NCI-H82 treated with DMSO at 0.1 percent for 48 hours (cell line): ENCODE data around the gene YIF1B.

Source experiments
- DNase-seq: peaks from one replicate; lab custom pipeline; 2025; ENCODE audit not compliant: unreplicated experiment; lab: John Stamatoyannopoulos, UW

YIF1B gene

GRCh38 chr19:38306236-38306635 is 9.5 kb downstream of the YIF1B start:
- DNase-seq: no peak

GRCh38 chr19:38304866-38305429 is 10.8 kb downstream of the YIF1B start:
- DNase-seq: no peak

- no peak for DNase-seq
Measured at GRCh38 chr19:38304352-38304865, 11.3 kb downstream of the YIF1B start.

- DNase-seq: no peak
Measured at GRCh38 chr19:38303517-38304351, 12.0 kb downstream of the YIF1B start, which contains the start of gene C19orf33. C19orf33 (plus strand) TSS chr19:38304251; CDS start chr19:38304262, 11 bp downstream.

- no peak for DNase-seq
Measured at GRCh38 chr19:38298821-38299680, 16.7 kb downstream of the YIF1B start.

- no peak for DNase-seq
Measured at GRCh38 chr19:38294090-38294489, 21.7 kb downstream of the YIF1B start.

GRCh38 chr19:38293281-38293680 is 22.5 kb downstream of the YIF1B start:
- DNase-seq: no peak

- DNase-seq: peak; percentile 63
Measured at GRCh38 chr19:38291855-38292254, 23.9 kb downstream of the YIF1B start.

- DNase-seq: no peak
Measured at GRCh38 chr19:38290631-38291147, 25.1 kb downstream of the YIF1B start.

GRCh38 chr19:38289955-38290354 is 25.8 kb downstream of the YIF1B start:
- DNase-seq: no peak

GRCh38 chr19:38288123-38288855 is 27.5 kb downstream of the YIF1B start:
- no peak for DNase-seq

GRCh38 chr19:38287604-38288003 is 28.1 kb downstream of the YIF1B start:
- DNase-seq: no peak

GRCh38 chr19:38285567-38285966 is 30.2 kb downstream of the YIF1B start:
- DNase-seq: no peak

GRCh38 chr19:38284422-38284821 is 31.3 kb downstream of the YIF1B start:
- no peak for DNase-seq

- DNase-seq: no peak
Measured at GRCh38 chr19:38283271-38283670, 32.5 kb downstream of the YIF1B start.

- DNase-seq: no peak
Measured at GRCh38 chr19:38281811-38282566, 33.8 kb downstream of the YIF1B start.

GRCh38 chr19:38280030-38280921 is 35.5 kb downstream of the YIF1B start:
- no peak for DNase-seq

- DNase-seq: no peak
Measured at GRCh38 chr19:38278751-38279150, 37.0 kb downstream of the YIF1B start.
